OCI-LY7 (cell line): Measurements from ENCODE around the gene HDGF. TPM values are rescaled to one million over a fixed set of nuclear protein-coding genes. Genes with fewer than 3 reads are reported as not detected.
A peak's percentile ranks its signal among the peaks of the same experiment; 100 is the strongest.

Source experiments
- Bru-seq: library from RNA; stranded (reverse); fragments of 400-500 nt; gene quantifications from one replicate; lab custom pipeline; 2021; lab: Mats Ljungman, UMichigan
- BruChase-seq, 2 experiments: library from RNA; stranded (reverse); fragments of 400-500 nt; gene quantifications; one replicate each; lab custom pipeline; 2021; lab: Mats Ljungman, UMichigan
- BruUV-seq: library from RNA; stranded (reverse); fragments of 400-500 nt; replicated peaks from 2 replicates; lab custom pipeline; 2021; lab: Mats Ljungman, UMichigan
- CTCF ChIA-PET: fragments of 300-600 bp; sonication (Branson Sonifier 250); formaldehyde crosslinking; loops from one replicate; lab custom pipeline; 2022; ENCODE audit warnings: antibody characterized with exemption; ENCODE audit not compliant: unreplicated experiment; lab: Charles Lee
- POLR2A ChIA-PET: fragments of 300-600 bp; sonication (Branson Sonifier 250); formaldehyde crosslinking; loops from one replicate; lab custom pipeline; 2022; ENCODE audit warnings: antibody characterized with exemption; lab: Charles Lee
- DNase-seq: peaks from one replicate; pipeline ENCODE4 v3.0.0-alpha.2; 2015; ENCODE audit warnings: low spot score
- H2AFZ ChIP-seq: fragments of 200-600 bp; sonication (generic), shearing (Covaris generic); 2 replicates; pipeline ENCODE4 v1.6.1; 2014; ENCODE audit warnings: mild to moderate bottlenecking, antibody characterized with exemption, low read length, moderate library complexity
- H3K27ac ChIP-seq: fragments of 200-600 bp; sonication (generic); 2 replicates; pipeline ENCODE4 v1.5.1; 2014; ENCODE audit warnings: mixed run types, low read depth, mild to moderate bottlenecking, moderate library complexity, low read length, inconsistent platforms; ENCODE audit not compliant: poor library complexity, severe bottlenecking
- H3K36me3 ChIP-seq: fragments of 200-600 bp; sonication (generic); 2 replicates; pipeline ENCODE4 v1.6.1; 2014; ENCODE audit warnings: mild to moderate bottlenecking, antibody characterized with exemption, low read length, moderate library complexity, mixed read lengths; ENCODE audit not compliant: insufficient read depth
- H3K4me1 ChIP-seq: fragments of 200-600 bp; sonication (generic); 2 replicates; pipeline ENCODE4 v1.5.1; 2014; ENCODE audit warnings: mild to moderate bottlenecking, low read length; ENCODE audit not compliant: insufficient read depth, poor library complexity, severe bottlenecking
- H3K4me2 ChIP-seq: fragments of 200-600 bp; sonication (generic); 2 replicates; pipeline ENCODE4 v1.6.1; 2014; ENCODE audit warnings: mild to moderate bottlenecking, low read length
- H3K4me3 ChIP-seq: fragments of 200-600 bp; sonication (generic); 2 replicates; pipeline ENCODE4 v1.5.1; 2014; ENCODE audit warnings: mild to moderate bottlenecking, low read depth, low read length; ENCODE audit not compliant: poor library complexity, severe bottlenecking
- H3K79me2 ChIP-seq: fragments of 200-600 bp; sonication (generic); 2 replicates; pipeline ENCODE4 v1.6.1; 2016; ENCODE audit warnings: low read depth, mild to moderate bottlenecking, low read length, moderate library complexity, mixed read lengths; ENCODE audit not compliant: insufficient read depth
- H3K9me2 ChIP-seq: fragments of 200-600 bp; sonication (generic); 2 replicates; pipeline ENCODE4 v1.6.1; 2016; ENCODE audit warnings: mild to moderate bottlenecking, low read length, mixed read lengths; ENCODE audit not compliant: insufficient read depth
- H3K9me3 ChIP-seq: fragments of 200-600 bp; sonication (generic); 2 replicates; pipeline ENCODE4 v1.6.1; 2014; ENCODE audit warnings: mild to moderate bottlenecking, mixed run types, low read length, mixed read lengths
- H4K20me1 ChIP-seq: fragments of 200-600 bp; sonication (generic); 2 replicates; pipeline ENCODE4 v1.6.1; 2014; ENCODE audit warnings: mild to moderate bottlenecking, antibody characterized with exemption, low read length, moderate library complexity, mixed read lengths; ENCODE audit not compliant: insufficient read depth
- CTCF ChIP-seq: fragments of 200-600 bp; sonication (generic); conservative IDR thresholded peaks from 2 replicates; pipeline ENCODE4 v1.5.1; 2014; ENCODE audit warnings: mild to moderate bottlenecking, antibody characterized with exemption, low read length, moderate library complexity, mixed read lengths
- EZH2phosphoT487 ChIP-seq: fragments of 200-600 bp; sonication (generic); IDR thresholded peaks from 2 replicates; pipeline ENCODE4 v1.6.1; 2018; ENCODE audit warnings: low read depth, borderline replicate concordance, mild to moderate bottlenecking, mixed run types, antibody characterized with exemption, low read length, moderate library complexity, mixed read lengths
- intact Hi-C: fragments of 100-400 bp; cut with micrococcal nuclease; formaldehyde crosslinking; loops from one replicate; pipeline ENCODE4 v1.10.0; 2022; ENCODE audit not compliant: unreplicated experiment
- long read RNA-seq: library from polyadenylated mRNA; stranded (forward); transcript quantifications from one replicate; pipeline ENCODE4 v2.0.0, GENCODE V29; 2022
- total RNA-seq, 2 experiments: library from RNA; depleted of rRNA in 1 of 2; stranded (reverse); fragments of >200 nt in 1 of 2; shearing (Covaris generic) in 1 of 2; gene quantifications; 2 replicates each; pipeline ENCODE4 v1.2.3, GENCODE V29; 2014 to 2022

Gene HDGF
- total RNA-seq (2014; rRNA removed; shearing (Covaris generic)) (291 and 346 TPM in 2 replicates), total RNA-seq (2022) (315 and 329 TPM in 2 replicates), Bru-seq, nascent RNA (percentile 87 among the genes with signal in this experiment), BruChase-seq, experiment 1, labeled RNA remaining after a 6-hour chase (percentile 98 among the genes with signal in this experiment), BruChase-seq, experiment 2, labeled RNA remaining after a 2-hour chase (percentile 95 among the genes with signal in this experiment)
- long read RNA-seq, transcript HDGF-202 (6 exons, 960 nt): minor isoform, 5 of 193 reads
- long read RNA-seq, transcript HDGF-201 (6 exons, 2,380 nt): major isoform, 127 of 193 reads
- long read RNA-seq, partial matches to known transcripts: 14 of 193 reads
- long read RNA-seq, other reads (novel, unspliced or antisense): 45 of 193 reads

- intact Hi-C loops: loop anchor here (1.0 to 10.0 kb wide), 4 partner anchors 9 to 247 kb away; partner anchors contain the start of genes ISG20L2, MEF2D, METTL25B and PRCC
- ChIA-PET CTCF (interaction anchor here (0.6 to 2.0 kb wide), 2 partner anchors 23 to 25 kb away, joined by 3 to 9 read pairs; partner anchors contain the start of gene ISG20L2), POLR2A (interaction anchor here (0.8 to 2.0 kb wide), 5 partner anchors 11 to 90 kb away, joined by 5 to 10 read pairs (median 7); partner anchors contain the start of genes MRPL24 and PRCC)
- H3K4me2 ChIP-seq: peak within 1 kb of the TSS; percentile 99
- BruUV-seq: no TSS peak
- no peak for DNase-seq
- no peaks in the 10 kb centered on the region for H3K9me2 ChIP-seq
- H4K20me1 ChIP-seq: peaks cover under 1% of the 10 kb centered on the region; the same call in 1 of the 2 replicates
- TF ChIP-seq CTCF: no peak
- no peak for TF ChIP-seq EZH2phosphoT487
- peak within 1 kb of the TSS; percentile 85 for H3K4me3 ChIP-seq
- peaks cover 64% of the 10 kb centered on the region for H3K79me2 ChIP-seq
- H2AFZ ChIP-seq: peak within 1 kb of the TSS; percentile 77; the same call in 1 of the 2 replicates
- no peaks in the 10 kb centered on the region for H3K9me3 ChIP-seq
- H3K27ac ChIP-seq: peak within 1 kb of the TSS; percentile 81
- H3K4me1 ChIP-seq: peaks cover 46% of the 10 kb centered on the region
- peaks cover 39% of the 10 kb centered on the region for H3K36me3 ChIP-seq
Observed at GRCh38 chr1:156751451-156751756, at the start of gene HDGF. Gene HDGF (minus strand): TSS chr1:156751675. CDS start chr1:156751429, 246 bp downstream.

- DNase-seq: peak; percentile 61
- CTCF ChIA-PET: interaction anchor here (1.0 kb wide), 1 partner anchor 16 kb away, joined by 3 read pairs; no protein-coding TSS in a partner anchor
- TF ChIP-seq CTCF (peak; percentile 94), EZH2phosphoT487 (no peak)
- intact Hi-C loops: loop anchor here (1.0 to 10.0 kb wide), 4 partner anchors 40 to 113 kb away; partner anchors contain the start of gene NTRK1
- no peak overlapping the region for H3K4me3 ChIP-seq
- H3K4me2 ChIP-seq: no peak overlapping the region
- no peak overlapping the region for H2AFZ ChIP-seq
- BruUV-seq: no TSS peak
- no peaks in the 10 kb centered on the region for H3K79me2 ChIP-seq
- peaks cover 97% of the 10 kb centered on the region for H3K36me3 ChIP-seq
- no peaks in the 10 kb centered on the region for H3K9me2 ChIP-seq
- no peak overlapping the region for H3K27ac ChIP-seq
- peaks cover 15% of the 10 kb centered on the region for H3K4me1 ChIP-seq
- POLR2A ChIA-PET: interaction anchor here (0.6 to 0.9 kb wide), 2 partner anchors 27 to 57 kb away, joined by 3 read pairs; no protein-coding TSS in a partner anchor
- H4K20me1 ChIP-seq: 0 out of 2 replicates have a peak, but pooled peaks cover 4% of the 10 kb centered on the region
- H3K9me3 ChIP-seq: no peaks in the 10 kb centered on the region
Observed at GRCh38 chr1:156797212-156797871, 45.9 kb upstream of the HDGF start.
